Endothelial cell of umbilical vein (primary cell): ENCODE measurements around the gene FUBP3. TPM values are rescaled to one million over a fixed set of nuclear protein-coding genes. Genes with fewer than 3 reads are reported as not detected.

Experiments used
- BruUV-seq: library from RNA; stranded (reverse); fragments of 400-500 nt; replicated peaks from 2 replicates; lab custom pipeline; 2021; lab: Mats Ljungman, UMichigan
- CTCF ChIA-PET: fragments of 300-600, 350-600 bp; sonication (Branson Sonifier 250); formaldehyde crosslinking; loops from one replicate; lab custom pipeline; 2021; ENCODE audit warnings: antibody characterized with exemption, inconsistent platforms; lab: Charles Lee
- POLR2A ChIA-PET: fragments of 300-600, 350-600 bp; sonication (Branson Sonifier 250); formaldehyde crosslinking; loops from one replicate; lab custom pipeline; 2021; ENCODE audit warnings: antibody characterized with exemption, inconsistent platforms; lab: Charles Lee
- DNase-seq: peaks from one replicate; pipeline ENCODE4 v3.0.0-alpha.2; 2011; ENCODE audit warnings: low read depth, low spot score
- FAIRE-seq: peaks from 2 replicates; lab custom pipeline; 2011; peaks lifted over from hg19 to GRCh38; lab: Jason Lieb, UNC
- H2AFZ ChIP-seq: 2 replicates; pipeline ENCODE4 v1.6.0; 2012; ENCODE audit warnings: low read depth, low read length, control low read depth, inconsistent platforms
- H3K27ac ChIP-seq: 2 replicates; pipeline ENCODE4 v1.5.1; 2011; ENCODE audit warnings: low read depth, mild to moderate bottlenecking, control low read depth, low read length, moderate library complexity; ENCODE audit not compliant: insufficient read depth
- H3K27me3 ChIP-seq, 2 experiments: 2 replicates each; pipeline versions ENCODE4 v1.6.0 to v1.6.1; 2011; ENCODE audit warnings: low read length in 2 of 2, mixed read lengths in 1 of 2; ENCODE audit not compliant: control insufficient read depth in 2 of 2, insufficient read depth in 2 of 2
- H3K36me3 ChIP-seq, 2 experiments: 2 replicates in 1 of 2; 3 replicates in 1 of 2; pipeline ENCODE4 v1.5.1; 2011; ENCODE audit warnings: low read length in 2 of 2, mild to moderate bottlenecking in 1 of 2, moderate library complexity in 1 of 2; ENCODE audit not compliant: control insufficient read depth in 2 of 2, insufficient read depth in 2 of 2; ENCODE audit errors: extremely low read depth in 1 of 2
- H3K4me1 ChIP-seq: 3 replicates; pipeline ENCODE4 v1.5.1; 2011; ENCODE audit warnings: mild to moderate bottlenecking, low read length; ENCODE audit not compliant: control insufficient read depth, insufficient read depth; ENCODE audit errors: extremely low read depth
- H3K4me2 ChIP-seq: 2 replicates; pipeline ENCODE4 v1.6.1; 2011; ENCODE audit warnings: low read length, control low read depth, mixed read lengths; ENCODE audit not compliant: insufficient read depth
- H3K4me3 ChIP-seq, 3 experiments: fragments of 200-600 bp in 1 of 3; sonication (generic), shearing (Covaris generic) in 1 of 3; replicated peaks in 1 of 3; 2 replicates each; pipeline ENCODE4 v1.5.1; 2011 to 2016; ENCODE audit warnings: control low read depth in 3 of 3, low read length in 3 of 3, mild to moderate bottlenecking in 2 of 3, inconsistent platforms in 1 of 3, low read depth in 1 of 3, moderate library complexity in 1 of 3; ENCODE audit not compliant: insufficient read depth in 1 of 3
- H3K79me2 ChIP-seq: 2 replicates; pipeline ENCODE4 v1.6.0; 2012; ENCODE audit warnings: low read length, inconsistent platforms; ENCODE audit not compliant: control insufficient read depth, insufficient read depth
- H3K9ac ChIP-seq: replicated peaks from 2 replicates; pipeline ENCODE3; 2011; ENCODE audit warnings: low read length, control low read depth; ENCODE audit not compliant: insufficient read depth; ENCODE audit errors: extremely low read depth
- H3K9me1 ChIP-seq: replicated peaks from 3 replicates; pipeline ENCODE4 v1.6.0; 2011; ENCODE audit warnings: mild to moderate bottlenecking, low read length; ENCODE audit not compliant: control insufficient read depth, insufficient read depth; ENCODE audit errors: extremely low read depth
- H3K9me3 ChIP-seq: replicated peaks from 2 replicates; pipeline ENCODE4 v1.5.1; 2012; ENCODE audit warnings: low read length, inconsistent platforms; ENCODE audit not compliant: control insufficient read depth, insufficient read depth
- H4K20me1 ChIP-seq: replicated peaks from 2 replicates; pipeline ENCODE3; 2011; ENCODE audit warnings: mild to moderate bottlenecking, low read length; ENCODE audit not compliant: control insufficient read depth, insufficient read depth; ENCODE audit errors: extremely low read depth
- EZH2 ChIP-seq: IDR thresholded peaks from 2 replicates; pipeline ENCODE4 v1.6.1; 2012; ENCODE audit warnings: borderline replicate concordance, low read depth, mild to moderate bottlenecking, moderate library complexity, low read length, inconsistent platforms; ENCODE audit not compliant: severe bottlenecking
- FOS ChIP-seq: IDR thresholded peaks from 2 replicates; pipeline ENCODE4 v1.6.1; 2011; ENCODE audit warnings: mild to moderate bottlenecking, low read length, moderate library complexity, borderline replicate concordance; ENCODE audit not compliant: insufficient read depth
- GATA2 ChIP-seq: IDR thresholded peaks from 2 replicates; pipeline ENCODE4 v1.7.0; 2011; ENCODE audit warnings: low read depth, mild to moderate bottlenecking, moderate library complexity, mixed read lengths, low read length; ENCODE audit not compliant: insufficient read length, insufficient read depth
- JUN ChIP-seq: IDR thresholded peaks from 2 replicates; pipeline ENCODE4 v1.6.1; 2011; ENCODE audit warnings: borderline replicate concordance, low read depth; ENCODE audit not compliant: insufficient read length, insufficient read depth
- MAX ChIP-seq: IDR thresholded peaks from 2 replicates; pipeline ENCODE4 v1.6.1; 2011; ENCODE audit not compliant: insufficient read depth, insufficient read length
- MYC ChIP-seq: IDR thresholded peaks from one replicate; pipeline ENCODE4 v1.6.1; 2011; ENCODE audit warnings: mild to moderate bottlenecking, low read depth, low read length
- POLR2A ChIP-seq: IDR thresholded peaks from 2 replicates; pipeline ENCODE4 v1.6.1; 2012; ENCODE audit warnings: low read depth, mild to moderate bottlenecking, control low read depth, low read length
- POLR2AphosphoS5 ChIP-seq: IDR thresholded peaks from 2 replicates; pipeline ENCODE4 v1.6.1; 2012; ENCODE audit warnings: low read depth, mild to moderate bottlenecking, control low read depth, low read length, moderate library complexity; ENCODE audit not compliant: insufficient read depth
- dilution Hi-C: fragments of 300-500 bp; cut with MboI; formaldehyde crosslinking; loops from one replicate; pipeline ENCODE4 v1.15.0; 2019; ENCODE audit warnings: low sequenced_read_pairs; ENCODE audit not compliant: extremely low pct_ligation_motif_present
- intact Hi-C: fragments of 100-400 bp; cut with micrococcal nuclease; formaldehyde crosslinking; loops from one replicate; pipeline ENCODE4 v1.10.0; 2022
- polyA plus RNA-seq, 4 experiments: library from polyadenylated mRNA; depleted of rRNA in 3 of 4; stranded (reverse) in 3 of 4; unstranded in 1 of 4; fragments of >200 nt; gene quantifications; 2 replicates each; pipeline versions ENCODE4 v1.2.1 to v1.2.3, GENCODE V29; 2011 to 2012; ENCODE audit warnings: missing spikeins in 1 of 4
- total RNA-seq: library from RNA; stranded (reverse); gene quantifications from 2 replicates; pipeline ENCODE4 v1.2.3, GENCODE V29; 2021
- TF ChIP-seq, protein P1 (sequence below), 2 donors: IDR thresholded peaks; 1 replicate in 1 of 2; 2 replicates in 1 of 2; pipeline ENCODE4 v1.5.1; 2011; ENCODE audit warnings: low read length in 2 of 2, mild to moderate bottlenecking in 2 of 2, moderate library complexity in 2 of 2, control low read depth in 1 of 2, inconsistent platforms in 1 of 2, low read depth in 1 of 2; ENCODE audit not compliant: insufficient read depth in 1 of 2; ENCODE audit errors: extremely low read depth in 1 of 2

The FUBP3 gene
- total and polyA plus RNA-seq, 2 donors (not counting 3 experiments of a cell fraction or from before 2014, with no cell fraction given), result 19.4 to 50.9 TPM

DNA sequence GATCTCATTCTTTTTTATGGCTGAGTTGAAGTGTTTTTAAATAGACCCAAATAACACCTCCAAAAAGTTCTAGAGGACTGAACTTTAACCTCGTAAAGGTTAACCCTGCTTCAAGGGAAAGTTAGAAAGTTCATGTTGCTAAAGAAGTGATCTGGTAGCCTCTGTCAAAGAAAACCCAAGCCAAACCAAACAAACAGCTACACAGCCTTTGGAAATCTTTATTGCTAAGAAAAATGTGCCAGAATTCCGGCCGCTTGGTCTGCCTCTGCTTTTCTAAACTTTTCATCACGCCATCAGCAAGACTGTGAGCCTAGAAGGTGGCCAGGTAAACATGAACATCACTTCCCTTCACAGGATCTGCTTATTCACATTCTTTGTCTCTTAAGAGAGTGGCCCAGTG, 17.9 kb downstream of the FUBP3 start:
- no peak overlapping the region for H3K9ac ChIP-seq
- peaks cover 8 to 13% of the 10 kb centered on the region in 2 experiments for H3K36me3 ChIP-seq
- intact Hi-C loops (no loop called here), dilution Hi-C loops (no loop called here)
- DNase-seq (no peak), FAIRE-seq (no peak)
- H3K27ac ChIP-seq, result no peak overlapping the region
- H3K9me1 ChIP-seq, result no peaks in the 10 kb centered on the region
- TF ChIP-seq MAX, result no peak
- TF ChIP-seq JUN, result no peak
- TF ChIP-seq POLR2AphosphoS5, result no peak
- TF ChIP-seq MYC, result no peak
- TF ChIP-seq, protein P1, sequence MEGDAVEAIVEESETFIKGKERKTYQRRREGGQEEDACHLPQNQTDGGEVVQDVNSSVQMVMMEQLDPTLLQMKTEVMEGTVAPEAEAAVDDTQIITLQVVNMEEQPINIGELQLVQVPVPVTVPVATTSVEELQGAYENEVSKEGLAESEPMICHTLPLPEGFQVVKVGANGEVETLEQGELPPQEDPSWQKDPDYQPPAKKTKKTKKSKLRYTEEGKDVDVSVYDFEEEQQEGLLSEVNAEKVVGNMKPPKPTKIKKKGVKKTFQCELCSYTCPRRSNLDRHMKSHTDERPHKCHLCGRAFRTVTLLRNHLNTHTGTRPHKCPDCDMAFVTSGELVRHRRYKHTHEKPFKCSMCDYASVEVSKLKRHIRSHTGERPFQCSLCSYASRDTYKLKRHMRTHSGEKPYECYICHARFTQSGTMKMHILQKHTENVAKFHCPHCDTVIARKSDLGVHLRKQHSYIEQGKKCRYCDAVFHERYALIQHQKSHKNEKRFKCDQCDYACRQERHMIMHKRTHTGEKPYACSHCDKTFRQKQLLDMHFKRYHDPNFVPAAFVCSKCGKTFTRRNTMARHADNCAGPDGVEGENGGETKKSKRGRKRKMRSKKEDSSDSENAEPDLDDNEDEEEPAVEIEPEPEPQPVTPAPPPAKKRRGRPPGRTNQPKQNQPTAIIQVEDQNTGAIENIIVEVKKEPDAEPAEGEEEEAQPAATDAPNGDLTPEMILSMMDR (IDR thresholded peaks at IDR 0.05; ENCODE audit: extremely low read depth in 1 of 2, insufficient read depth in 1 of 2, low read depth in 1 of 2, low read length in 2 of 2), result no peak
- TF ChIP-seq EZH2, result no peak
- no peak for TF ChIP-seq FOS
- TF ChIP-seq GATA2, result no peak
- no peak for TF ChIP-seq POLR2A
- no peaks in the 10 kb centered on the region for H3K27me3 ChIP-seq
- H4K20me1 ChIP-seq, result no peaks in the 10 kb centered on the region
- no peak overlapping the region for H2AFZ ChIP-seq
- no peaks in the 10 kb centered on the region for H3K9me3 ChIP-seq
- no peak overlapping the region for H3K4me2 ChIP-seq
- CTCF ChIA-PET, result interaction anchor here (1.0 kb wide), 1 partner anchor 29 kb away, joined by 3 read pairs; no protein-coding TSS in a partner anchor
- H3K79me2 ChIP-seq, result peaks cover 13% of the 10 kb centered on the region
- H3K4me1 ChIP-seq, result no peaks in the 10 kb centered on the region
- H3K4me3 ChIP-seq, result no peak overlapping the region
- POLR2A ChIA-PET, result no interaction called here
- BruUV-seq, result no TSS peak
